T-helper 22 cell (primary cell): ENCODE results near the gene ATN1.

ENCODE experiments used
- DNase-seq: peaks from one replicate; pipeline ENCODE4 v3.0.0-alpha.2; 2020; ENCODE audit warnings: low read depth

ATN1 gene

DNA sequence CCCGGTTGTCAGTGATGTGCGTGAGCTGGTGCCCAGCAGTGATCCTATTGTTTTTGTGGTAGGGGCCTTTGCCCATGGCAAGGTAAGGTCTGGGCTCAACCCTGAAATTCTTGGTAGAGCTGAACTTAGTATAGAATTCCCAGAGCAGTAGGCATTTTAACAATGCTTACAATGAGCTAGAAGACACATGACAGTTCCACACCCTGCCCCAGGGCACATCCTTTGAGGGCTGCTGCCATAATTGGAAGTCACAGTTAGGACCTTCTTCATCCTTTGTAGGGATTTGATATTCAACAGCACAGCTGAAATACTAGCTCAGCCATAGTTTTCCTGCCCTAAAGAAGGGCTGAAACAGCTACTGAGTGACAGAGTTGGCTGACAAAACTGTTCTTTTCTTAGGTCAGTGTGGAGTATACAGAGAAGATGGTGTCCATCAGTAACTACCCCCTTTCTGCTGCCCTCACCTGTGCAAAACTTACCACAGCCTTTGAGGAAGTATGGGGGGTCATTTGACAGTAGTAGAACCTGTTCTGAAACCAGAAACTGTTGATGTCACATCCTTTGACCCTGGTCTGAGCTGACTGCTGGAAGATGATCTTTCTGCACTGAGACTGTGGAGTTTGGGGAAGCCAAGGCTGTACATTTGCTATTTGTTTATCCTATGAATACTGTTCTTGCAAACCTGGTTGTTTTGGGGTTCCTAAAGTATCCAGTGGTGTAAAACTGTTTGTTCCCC is 47.7 kb downstream of the ATN1 start:
- no peak for DNase-seq

DNA sequence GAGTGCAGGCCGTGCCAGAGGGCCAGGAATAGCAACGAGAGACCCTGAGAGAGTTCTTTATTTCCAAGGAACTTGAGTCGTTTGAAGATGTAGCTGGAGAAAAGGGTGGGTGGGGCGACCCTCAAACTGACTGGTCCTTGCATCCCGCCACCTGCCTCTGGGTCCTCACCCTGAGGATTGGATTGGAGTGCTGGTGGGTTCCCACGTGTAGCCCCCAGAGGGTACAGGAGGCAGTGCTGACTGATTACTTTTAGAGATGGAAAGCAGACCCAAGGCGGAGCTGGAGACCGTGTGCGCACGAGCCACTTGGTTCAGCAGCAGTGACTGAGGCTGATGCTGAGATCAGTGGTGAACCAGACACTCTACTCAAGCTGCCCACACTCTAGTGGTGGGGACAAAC is 49.9 kb downstream of the ATN1 start:
- DNase-seq, result no peak

GRCh38 chr12:6978188-6978587 is 50.4 kb downstream of the ATN1 start:
- no peak for DNase-seq

GRCh38 chr12:6978611-6979011 is 50.9 kb downstream of the ATN1 start:
- no peak for DNase-seq

DNA sequence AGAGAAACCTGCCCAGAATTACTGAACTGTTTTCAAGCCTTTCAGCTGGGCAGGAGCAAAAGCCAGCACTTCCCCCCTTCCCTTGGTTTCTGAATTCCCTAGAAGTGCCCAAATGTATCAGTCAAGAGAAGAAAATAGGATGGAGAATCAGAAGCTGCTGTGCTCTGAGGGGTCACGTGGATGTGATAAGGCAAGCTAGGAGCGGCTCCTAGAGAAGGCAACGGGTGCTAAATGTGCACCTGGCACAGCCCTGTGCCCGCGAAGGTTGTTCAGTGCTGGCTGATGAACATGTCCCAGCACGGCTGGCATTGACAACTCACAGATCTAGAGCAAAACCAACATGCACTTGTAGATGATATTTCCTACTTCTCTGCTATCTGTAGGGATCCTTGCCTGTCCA is 51.3 kb downstream of the ATN1 start:
- DNase-seq, result no peak

- no peak for DNase-seq
These were observed 51.7 kb downstream of the ATN1 start for GRCh38 chr12:6979453-6979852.

- DNase-seq, result no peak
These were observed 52.3 kb downstream of the ATN1 start for GRCh38 chr12:6980075-6980474.

DNA sequence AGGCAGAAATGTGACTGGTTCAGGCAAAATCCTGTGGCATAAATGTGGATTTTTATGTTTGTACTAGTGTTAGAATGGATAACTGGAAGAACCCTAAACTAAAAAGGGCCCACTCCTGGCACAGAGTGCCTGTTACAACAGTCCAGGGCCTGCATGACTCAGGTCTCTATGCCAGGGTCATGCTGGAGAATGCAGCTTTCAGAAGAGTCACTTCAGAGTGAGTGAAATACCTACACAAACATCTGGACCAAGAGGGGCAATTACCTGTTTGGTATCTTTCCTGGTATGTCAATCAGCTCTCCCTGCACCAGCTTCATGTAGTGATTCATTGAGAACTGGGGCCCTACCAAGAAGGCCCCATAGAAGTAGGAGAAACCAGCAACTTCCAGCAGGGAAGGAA is 53.0 kb downstream of the ATN1 start:
- DNase-seq, result no peak

GRCh38 chr12:6981152-6982052 is 53.6 kb downstream of the ATN1 start:
- no peak for DNase-seq

DNA sequence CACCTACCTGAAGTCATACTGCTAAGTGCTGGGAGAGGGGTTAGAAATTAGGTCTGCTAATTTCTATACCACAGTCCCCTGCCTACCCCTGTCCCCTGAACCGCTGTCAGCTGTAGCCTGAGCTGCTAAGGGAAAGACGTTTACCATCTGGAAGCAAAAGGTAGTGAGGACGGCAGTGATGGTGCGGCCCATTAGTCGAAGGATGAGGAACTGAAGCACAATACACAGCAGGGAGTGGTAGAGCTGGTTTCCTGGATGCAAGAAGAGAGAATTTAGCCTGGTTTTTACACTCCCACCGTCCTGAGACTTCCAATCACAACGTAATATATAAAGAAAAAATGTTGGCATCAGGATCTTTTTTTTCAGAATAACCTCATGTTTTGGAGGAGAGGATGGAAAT is 54.8 kb downstream of the ATN1 start:
- DNase-seq, result no peak

DNA sequence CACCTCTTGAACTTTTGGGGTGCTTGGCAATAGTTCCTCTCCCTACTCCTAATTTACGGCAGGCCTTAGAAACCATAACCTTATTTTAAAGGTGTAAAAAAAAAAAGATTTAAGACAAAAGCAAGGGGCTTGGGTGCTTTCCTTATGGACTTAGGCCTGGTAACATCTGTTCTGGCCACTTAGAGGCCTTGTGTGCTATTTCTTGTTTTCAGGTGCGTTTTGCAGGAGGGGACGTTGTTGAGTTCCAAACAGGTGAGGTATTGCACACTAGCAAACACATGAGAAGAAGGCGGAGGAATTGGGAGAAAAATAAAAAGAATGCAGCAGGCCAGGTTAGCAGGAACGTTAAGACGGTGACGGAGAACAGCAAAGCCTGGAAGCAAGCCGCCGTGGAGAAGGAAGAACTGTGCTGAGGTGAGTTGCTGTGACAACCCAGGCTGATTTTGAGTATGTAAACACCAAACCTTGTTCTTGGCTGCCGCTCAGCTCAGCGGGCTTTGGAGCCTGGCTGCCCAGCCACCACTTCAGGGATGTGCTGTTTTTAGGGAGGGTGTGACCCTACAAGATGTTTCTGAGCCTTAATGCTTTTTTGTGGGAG is 60.3 kb downstream of the ATN1 start:
- no peak for DNase-seq
